ENCODE results near the gene LOX.
"Not testable (repeated sequence)": the region's sequence is repeated elsewhere in the genome, so short reads cannot be mapped to it uniquely, and the experiment has no call there.

LOX gene

DNA sequence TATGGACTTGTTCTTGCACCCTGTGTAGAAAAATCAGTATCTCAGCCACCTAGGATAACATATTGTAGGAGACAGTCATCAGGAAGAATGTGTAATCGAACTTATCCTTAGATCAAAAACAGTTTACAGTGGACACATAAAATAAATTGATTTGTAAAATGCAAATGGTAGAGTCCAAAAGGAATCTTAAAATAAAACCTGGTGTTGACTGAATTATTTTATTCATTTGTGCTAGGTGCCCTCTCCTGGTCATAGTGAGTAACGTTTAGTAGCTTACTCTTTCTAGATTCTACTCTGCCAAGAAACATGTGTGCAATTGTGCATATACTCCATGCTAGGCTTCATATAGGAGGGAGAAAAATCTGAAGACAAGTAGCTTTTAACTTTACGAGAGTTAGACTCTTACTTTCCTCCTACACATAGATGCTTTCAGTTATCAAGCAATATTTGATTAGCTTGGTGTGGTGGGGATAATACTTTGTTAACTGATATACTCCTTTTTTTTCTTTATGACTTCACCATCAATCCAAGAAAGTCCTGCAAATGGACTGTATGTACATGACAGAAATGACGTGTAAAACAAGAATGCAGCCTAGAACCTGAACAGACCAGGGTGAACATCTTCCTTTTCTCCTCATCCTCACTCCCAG is 23.7 kb upstream of the LOX start:
- TF ChIP-seq, protein P1, sequence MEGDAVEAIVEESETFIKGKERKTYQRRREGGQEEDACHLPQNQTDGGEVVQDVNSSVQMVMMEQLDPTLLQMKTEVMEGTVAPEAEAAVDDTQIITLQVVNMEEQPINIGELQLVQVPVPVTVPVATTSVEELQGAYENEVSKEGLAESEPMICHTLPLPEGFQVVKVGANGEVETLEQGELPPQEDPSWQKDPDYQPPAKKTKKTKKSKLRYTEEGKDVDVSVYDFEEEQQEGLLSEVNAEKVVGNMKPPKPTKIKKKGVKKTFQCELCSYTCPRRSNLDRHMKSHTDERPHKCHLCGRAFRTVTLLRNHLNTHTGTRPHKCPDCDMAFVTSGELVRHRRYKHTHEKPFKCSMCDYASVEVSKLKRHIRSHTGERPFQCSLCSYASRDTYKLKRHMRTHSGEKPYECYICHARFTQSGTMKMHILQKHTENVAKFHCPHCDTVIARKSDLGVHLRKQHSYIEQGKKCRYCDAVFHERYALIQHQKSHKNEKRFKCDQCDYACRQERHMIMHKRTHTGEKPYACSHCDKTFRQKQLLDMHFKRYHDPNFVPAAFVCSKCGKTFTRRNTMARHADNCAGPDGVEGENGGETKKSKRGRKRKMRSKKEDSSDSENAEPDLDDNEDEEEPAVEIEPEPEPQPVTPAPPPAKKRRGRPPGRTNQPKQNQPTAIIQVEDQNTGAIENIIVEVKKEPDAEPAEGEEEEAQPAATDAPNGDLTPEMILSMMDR (IDR thresholded peaks at IDR 0.05; ENCODE audit: extremely low read depth, insufficient read depth, missing control alignments), result peak; percentile 56
- DNase-seq (ENCODE audit: low spot score), result no peak
- in situ Hi-C loops (cut with MboI; ENCODE audit: low pct_unique_long_range_greater_than_20kb, low sequenced_read_pairs, unreplicated experiment), result no loop called here

DNA sequence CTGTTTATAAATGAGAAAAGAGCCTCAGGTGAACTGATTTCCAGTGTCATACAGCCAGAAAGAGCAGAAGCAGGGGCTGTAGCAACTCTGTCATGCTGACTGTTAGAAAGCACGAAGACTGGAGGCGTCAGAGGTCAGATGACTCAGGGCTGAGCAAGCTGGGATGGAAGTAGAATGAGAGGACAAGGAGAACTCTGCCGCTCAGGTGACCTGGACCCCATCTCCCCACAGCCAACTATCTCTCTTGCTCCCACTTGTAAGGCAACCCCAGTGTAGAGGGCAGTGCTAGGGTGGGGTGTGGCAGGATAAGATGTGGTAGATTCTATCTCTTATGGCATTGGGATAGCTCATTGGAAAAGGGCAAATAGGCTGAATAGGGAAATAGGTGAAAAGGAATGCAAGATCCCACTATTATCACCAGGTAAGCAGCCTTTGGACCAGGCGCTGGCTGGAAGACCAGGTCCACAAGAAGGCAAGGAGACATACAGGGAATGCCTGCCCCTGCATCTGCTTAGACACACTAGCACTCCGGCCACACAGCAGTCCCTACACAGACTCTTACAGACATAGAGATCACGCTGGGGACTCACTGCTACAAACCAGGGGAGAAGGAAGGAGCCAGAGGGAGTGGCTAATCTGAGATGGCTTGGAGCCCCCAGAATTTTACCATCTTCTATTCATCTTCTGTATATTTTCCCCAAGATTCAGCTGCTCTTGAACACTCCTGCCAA is 21.2 kb upstream of the LOX start:
- DNase-seq (ENCODE audit: low spot score), result no peak
- in situ Hi-C loops (cut with MboI; ENCODE audit: low pct_unique_long_range_greater_than_20kb, low sequenced_read_pairs, unreplicated experiment), result no loop called here
- TF ChIP-seq, protein P1 (IDR thresholded peaks at IDR 0.05; ENCODE audit: extremely low read depth, insufficient read depth, missing control alignments), result no peak

DNA sequence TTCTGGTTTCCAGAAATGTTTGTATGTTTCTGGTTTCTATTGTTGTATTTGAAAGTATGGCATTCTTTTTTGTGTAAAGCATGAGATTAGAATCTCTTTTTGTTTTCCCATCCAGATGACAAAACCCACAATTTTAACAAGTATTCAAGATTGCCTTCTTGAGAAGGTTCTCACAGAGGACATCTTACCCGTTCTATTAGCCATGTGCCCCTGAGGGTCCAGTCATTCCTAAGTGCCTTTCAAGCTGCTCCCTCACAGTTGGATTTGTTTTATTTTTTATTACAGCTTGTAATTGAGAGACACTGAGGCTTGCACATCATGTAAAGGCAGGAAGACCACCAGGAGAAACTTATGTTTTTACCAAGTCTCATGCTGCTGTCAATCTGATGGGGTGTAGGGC is 19.3 kb upstream of the LOX start:
- TF ChIP-seq, protein P1 (IDR thresholded peaks at IDR 0.05; ENCODE audit: extremely low read depth, insufficient read depth, missing control alignments), result no peak
- DNase-seq (ENCODE audit: low spot score), result no peak
- in situ Hi-C loops (cut with MboI; ENCODE audit: low pct_unique_long_range_greater_than_20kb, low sequenced_read_pairs, unreplicated experiment), result no loop called here

DNA sequence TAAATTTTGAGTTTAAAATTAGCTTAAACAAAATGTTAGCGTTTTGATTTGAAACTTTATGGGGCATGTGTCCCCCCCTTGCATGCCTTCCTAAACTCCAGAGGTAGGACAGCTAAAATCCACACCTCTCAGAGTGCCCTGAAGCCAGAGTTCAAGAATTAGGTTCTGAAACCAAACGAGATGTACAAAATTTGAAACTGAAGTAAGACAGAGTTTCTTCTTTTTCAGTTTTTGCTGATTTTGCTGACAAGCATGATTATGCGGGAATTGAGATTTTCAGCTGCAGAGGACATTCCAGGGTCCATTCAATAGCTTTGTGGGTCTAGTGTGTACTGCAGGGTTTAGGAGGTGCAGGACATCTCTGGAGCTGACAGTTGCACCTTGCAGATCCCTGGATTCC is 17.1 kb upstream of the LOX start:
- no peak for DNase-seq (ENCODE audit: low spot score)
- in situ Hi-C loops (cut with MboI; ENCODE audit: low pct_unique_long_range_greater_than_20kb, low sequenced_read_pairs, unreplicated experiment), result no loop called here
- TF ChIP-seq, protein P1 (IDR thresholded peaks at IDR 0.05; ENCODE audit: extremely low read depth, insufficient read depth, missing control alignments), result no peak

DNA sequence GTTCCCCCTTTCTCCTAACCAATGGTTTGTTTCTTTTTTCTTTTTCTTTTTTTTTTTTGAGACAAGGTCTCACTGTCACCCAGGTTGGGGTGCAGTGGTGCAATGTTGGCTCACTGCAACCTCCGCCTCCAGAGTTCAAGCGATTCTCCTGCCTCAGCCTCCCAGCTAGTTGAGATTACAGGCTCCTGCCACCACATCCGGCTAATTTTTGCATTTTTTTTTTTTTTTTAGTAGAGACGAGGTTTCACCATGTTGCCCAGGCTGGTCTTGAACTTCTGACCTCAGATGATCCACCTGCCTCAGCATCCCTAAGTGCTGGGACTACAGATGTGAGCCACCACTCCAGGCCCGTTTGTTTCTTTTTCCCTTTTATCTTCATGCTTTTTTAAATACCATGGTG is 16.2 kb upstream of the LOX start:
- DNase-seq (ENCODE audit: low spot score); in situ Hi-C loops (cut with MboI; ENCODE audit: low pct_unique_long_range_greater_than_20kb, low sequenced_read_pairs, unreplicated experiment): not testable (repeated sequence)

DNA sequence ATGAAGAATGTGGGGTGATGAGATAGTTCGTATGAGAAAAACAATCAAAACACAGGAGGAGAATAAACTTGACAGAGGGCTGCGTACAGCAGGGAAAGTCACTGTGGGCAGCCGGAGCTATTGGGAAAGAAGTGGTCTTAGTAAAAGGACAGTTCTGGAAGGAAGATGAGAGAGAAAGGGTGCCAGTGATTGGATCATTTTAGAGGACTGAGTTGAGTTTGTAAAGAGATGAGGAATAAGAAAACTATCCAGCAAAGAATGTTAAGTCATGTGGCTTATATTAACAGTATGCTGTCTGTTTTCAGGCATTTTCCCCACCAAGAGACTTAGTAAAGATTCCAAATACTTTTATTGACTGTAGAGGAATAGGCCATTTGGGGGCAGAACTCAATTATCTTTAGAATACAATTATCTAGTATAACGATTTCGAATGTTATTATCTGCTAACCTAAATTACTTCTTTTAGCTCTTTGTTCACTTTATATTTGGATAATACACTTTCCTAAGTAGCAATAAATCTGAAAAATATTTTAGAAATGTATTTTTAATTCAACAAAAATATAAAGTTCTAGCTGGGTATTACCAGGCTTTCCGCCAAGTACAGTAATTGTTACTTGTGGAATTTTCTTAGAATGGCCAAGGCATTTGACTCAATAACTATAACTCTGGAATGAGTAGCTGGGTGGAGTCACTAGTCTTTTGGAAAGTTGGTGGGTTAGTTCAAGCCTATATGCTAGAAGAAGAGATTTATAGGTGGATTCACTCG is 15.5 kb upstream of the LOX start:
- no peak for DNase-seq (ENCODE audit: low spot score)
- in situ Hi-C loops (cut with MboI; ENCODE audit: low pct_unique_long_range_greater_than_20kb, low sequenced_read_pairs, unreplicated experiment), result no loop called here

More for the DNA sequence above, 15.5 kb upstream of the LOX start:
- TF ChIP-seq, protein P1 (IDR thresholded peaks at IDR 0.05; ENCODE audit: extremely low read depth, insufficient read depth, missing control alignments), result no peak
